Measurements from ENCODE around the gene PCDH8. TPM values are rescaled to one million over a fixed set of nuclear protein-coding genes. Genes with fewer than 3 reads are reported as not detected.
A peak's percentile ranks its signal among the peaks of the same experiment; 100 is the strongest.

The PCDH8 gene
- total RNA-seq, 1 experiment from 2014 or later = not detected

GRCh38 chr13:52868190-52868589 is 19.8 kb upstream of the PCDH8 start:
- H3K4me1 ChIP-seq = no peaks in the 10 kb centered on the region
- ChIA-PET POLR2A (no interaction called here), CTCF (interaction anchor here (1.6 kb wide), 1 partner anchor 100 kb away, joined by 3 read pairs; no protein-coding TSS in a partner anchor)
- no peak for DNase-seq
- Mint-ChIP-seq H3K4me1 (ENCODE audit: low read depth, unreplicated experiment) (no peaks in the 10 kb centered on the region), H3K36me3 (ENCODE audit: insufficient read depth, unreplicated experiment) (no peaks in the 10 kb centered on the region), H3K27me3 (ENCODE audit: insufficient read depth, unreplicated experiment) (peaks cover 16% of the 10 kb centered on the region), H3K27ac (ENCODE audit: unreplicated experiment) (no peak overlapping the region), H3K4me3 (ENCODE audit: unreplicated experiment) (no peak overlapping the region), H3K9me3 (ENCODE audit: unreplicated experiment) (no peaks in the 10 kb centered on the region)
- intact Hi-C loops (cut with micrococcal nuclease; ENCODE audit: unreplicated experiment) = no loop called here
- H3K9me3 ChIP-seq = no peaks in the 10 kb centered on the region
- no peak for TF ChIP-seq CTCF (IDR thresholded peaks at IDR 0.05; ENCODE audit: insufficient read depth in 1 of 2, low read depth in 1 of 2, low read length in 1 of 2, severe bottlenecking in 1 of 2, unreplicated experiment in 1 of 2)
- no peaks in the 10 kb centered on the region for H3K27me3 ChIP-seq (replicated peaks; ENCODE audit: control insufficient read depth, insufficient read depth, low read length)
- no peaks in the 10 kb centered on the region for H3K36me3 ChIP-seq (ENCODE audit: control insufficient read depth, insufficient read depth, low read length)
- no peak overlapping the region for H3K4me3 ChIP-seq (ENCODE audit: low read depth, low read length)
- BruUV-seq (replicated peaks) = no TSS peak

GRCh38 chr13:52864941-52865340 is 16.5 kb upstream of the PCDH8 start:
- Histone ChIP-seq H3K9me3 (no peaks in the 10 kb centered on the region), H3K4me3 (ENCODE audit: low read depth, low read length) (no peak overlapping the region), H3K4me1 (no peaks in the 10 kb centered on the region), H3K36me3 (ENCODE audit: control insufficient read depth, insufficient read depth, low read length) (no peaks in the 10 kb centered on the region), H3K27me3 (replicated peaks; ENCODE audit: control insufficient read depth, insufficient read depth, low read length) (no peaks in the 10 kb centered on the region; the same call in 1 of the 2 replicates)
- BruUV-seq (replicated peaks) = no TSS peak
- CTCF ChIA-PET = interaction anchor here (0.7 kb wide), 1 partner anchor 83 kb away, joined by 6 read pairs; no protein-coding TSS in a partner anchor
- H3K4me1 Mint-ChIP-seq (ENCODE audit: low read depth, unreplicated experiment) = no peaks in the 10 kb centered on the region
- no peak overlapping the region for H3K4me3 Mint-ChIP-seq (ENCODE audit: unreplicated experiment)
- DNase-seq = no peak
- no peaks in the 10 kb centered on the region for H3K9me3 Mint-ChIP-seq (ENCODE audit: unreplicated experiment)
- TF ChIP-seq CTCF (IDR thresholded peaks at IDR 0.05; ENCODE audit: insufficient read depth in 1 of 2, low read depth in 1 of 2, low read length in 1 of 2, severe bottlenecking in 1 of 2, unreplicated experiment in 1 of 2) = no peak
- intact Hi-C loops (cut with micrococcal nuclease; ENCODE audit: unreplicated experiment) = no loop called here
- no peaks in the 10 kb centered on the region for H3K36me3 Mint-ChIP-seq (ENCODE audit: insufficient read depth, unreplicated experiment)
- POLR2A ChIA-PET = no interaction called here
- no peak overlapping the region for H3K27ac Mint-ChIP-seq (ENCODE audit: unreplicated experiment)
- peaks cover 9% of the 10 kb centered on the region for H3K27me3 Mint-ChIP-seq (ENCODE audit: insufficient read depth, unreplicated experiment)

- ChIA-PET CTCF (interaction anchor here (1.0 to 2.0 kb wide), 2 partner anchors 105 kb away, joined by 3 to 6 read pairs; no protein-coding TSS in a partner anchor), POLR2A (no interaction called here)
- TF ChIP-seq CTCF (IDR thresholded peaks at IDR 0.05; ENCODE audit: insufficient read depth in 1 of 2, low read depth in 1 of 2, low read length in 1 of 2, severe bottlenecking in 1 of 2, unreplicated experiment in 1 of 2) = peak; percentile 38 to 73
- intact Hi-C loops (cut with micrococcal nuclease; ENCODE audit: unreplicated experiment) = loop anchor here (1.0 kb wide), 2 partner anchors 106 to 289 kb away; no protein-coding TSS in a partner anchor
- Histone ChIP-seq H3K27me3 (replicated peaks; ENCODE audit: control insufficient read depth, insufficient read depth, low read length) (no peaks in the 10 kb centered on the region; the same call in 1 of the 2 replicates), H3K4me3 (ENCODE audit: low read depth, low read length) (no peak overlapping the region), H3K4me1 (no peaks in the 10 kb centered on the region), H3K9me3 (no peaks in the 10 kb centered on the region), H3K36me3 (ENCODE audit: control insufficient read depth, insufficient read depth, low read length) (no peaks in the 10 kb centered on the region)
- no peaks in the 10 kb centered on the region for H3K36me3 Mint-ChIP-seq (ENCODE audit: insufficient read depth, unreplicated experiment)
- BruUV-seq (replicated peaks) = no TSS peak
- no peak overlapping the region for H3K4me3 Mint-ChIP-seq (ENCODE audit: unreplicated experiment)
- peak in 1 of 2 experiments; percentile 57 for DNase-seq
- no peaks in the 10 kb centered on the region for H3K9me3 Mint-ChIP-seq (ENCODE audit: unreplicated experiment)
- H3K27me3 Mint-ChIP-seq (ENCODE audit: insufficient read depth, unreplicated experiment) = peaks cover 8% of the 10 kb centered on the region
- no peaks in the 10 kb centered on the region for H3K4me1 Mint-ChIP-seq (ENCODE audit: low read depth, unreplicated experiment)
- no peak overlapping the region for H3K27ac Mint-ChIP-seq (ENCODE audit: unreplicated experiment)
These were observed 14.1 kb upstream of the PCDH8 start for GRCh38 chr13:52862358-52863206.

Data from Caco-2 (cell line).